GM23248 (cell line): ENCODE data around the gene MT1F. TPM values are rescaled to one million over a fixed set of nuclear protein-coding genes. Genes with fewer than 3 reads are reported as not detected.

ENCODE experiments used
- DNase-seq: peaks from one replicate; pipeline ENCODE4 v3.0.0-alpha.2; 2015
- H2AFZ ChIP-seq: fragments of 200-600 bp; sonication (generic); 2 replicates; pipeline ENCODE4 v1.6.1; 2016; ENCODE audit warnings: antibody characterized with exemption
- H3F3A ChIP-seq: fragments of 200-600 bp; sonication (generic); 2 replicates; pipeline ENCODE4 v1.6.1; 2016; ENCODE audit warnings: mild to moderate bottlenecking, antibody characterized with exemption, mixed run types; ENCODE audit not compliant: insufficient read depth
- H3K27ac ChIP-seq: fragments of 200-600 bp; sonication (generic); 2 replicates; pipeline ENCODE4 v1.5.1; 2016; ENCODE audit warnings: mild to moderate bottlenecking
- H3K27me3 ChIP-seq: fragments of 200-600 bp; sonication (generic); replicated peaks from 2 replicates; pipeline ENCODE4 v1.6.1; 2016; ENCODE audit warnings: mild to moderate bottlenecking; ENCODE audit not compliant: insufficient read depth
- H3K36me3 ChIP-seq: fragments of 200-600 bp; sonication (generic); 2 replicates; pipeline ENCODE4 v1.6.1; 2016; ENCODE audit warnings: low read depth, mild to moderate bottlenecking
- H3K4me1 ChIP-seq: fragments of 200-600 bp; sonication (generic); 2 replicates; pipeline ENCODE4 v1.6.1; 2016; ENCODE audit warnings: mild to moderate bottlenecking; ENCODE audit not compliant: insufficient read depth
- H3K4me2 ChIP-seq: fragments of 200-600 bp; sonication (generic); one replicate; pipeline ENCODE4 v1.6.1; 2016; ENCODE audit warnings: mild to moderate bottlenecking; ENCODE audit not compliant: unreplicated experiment
- H3K4me3 ChIP-seq: fragments of 200-600 bp; sonication (generic); 2 replicates; pipeline ENCODE4 v1.5.1; 2016; ENCODE audit warnings: mild to moderate bottlenecking
- H3K79me2 ChIP-seq: fragments of 200-600 bp; sonication (generic); 2 replicates; pipeline ENCODE4 v1.6.1; 2016; ENCODE audit warnings: mild to moderate bottlenecking; ENCODE audit not compliant: insufficient read depth
- H3K9ac ChIP-seq: fragments of 200-600 bp; sonication (generic); 2 replicates; pipeline ENCODE4 v1.6.1; 2016; ENCODE audit warnings: mild to moderate bottlenecking
- H3K9me2 ChIP-seq: fragments of 200-600 bp; sonication (generic); 2 replicates; pipeline ENCODE4 v1.6.1; 2016; ENCODE audit warnings: mixed run types, mild to moderate bottlenecking, moderate library complexity; ENCODE audit not compliant: insufficient read depth
- H3K9me3 ChIP-seq: fragments of 200-600 bp; sonication (generic); one replicate; pipeline ENCODE4 v1.6.1; 2017; ENCODE audit warnings: low read depth
- H4K20me1 ChIP-seq: fragments of 200-600 bp; sonication (generic); 2 replicates; pipeline ENCODE4 v1.6.0; 2016; ENCODE audit not compliant: insufficient read depth
- EZH2 ChIP-seq: fragments of 200-600 bp; sonication (generic); IDR thresholded peaks from 2 replicates; pipeline ENCODE4 v1.6.1; 2018; ENCODE audit warnings: antibody characterized with exemption, mild to moderate bottlenecking; ENCODE audit not compliant: insufficient read depth, poor library complexity, severe bottlenecking
- EZH2phosphoT487 ChIP-seq: fragments of 200-600 bp; sonication (generic); IDR thresholded peaks from 2 replicates; pipeline ENCODE4 v1.6.1; 2018; ENCODE audit warnings: antibody characterized with exemption, moderate library complexity, mild to moderate bottlenecking, low read depth; ENCODE audit not compliant: insufficient read depth
- WGBS, 2 experiments: methylation state at CpG; one replicate each; pipeline ENCODE4 v1.1.6; 2015 to 2017; ENCODE audit warnings: low lambda C conversion rate in 2 of 2, low coverage in 1 of 2; ENCODE audit errors: missing lambda C conversion rate in 2 of 2; 5-methylcytosine and 5-hydroxymethylcytosine counted together
- in situ Hi-C: fragments of 300-500 bp; cut with MboI; formaldehyde crosslinking; loops from 2 replicates; pipeline ENCODE4 v1.15.0; 2020
- polyA plus RNA-seq: library from polyadenylated mRNA; unstranded; fragments of >200 nt; fragmentation: Nextera tagmentation; extraction: Ambion mirVana; gene quantifications from 2 replicates; pipeline ENCODE4 v1.2.1, GENCODE V29; 2016
- total RNA-seq: library from RNA; depleted of rRNA; stranded (reverse); fragments of >200 nt; shearing (Covaris generic); gene quantifications from 2 replicates; pipeline ENCODE4 v1.2.3, GENCODE V29; 2014

MT1F gene
- total and polyA plus RNA-seq, 2 experiments from 2014 or later, result 1.1 to 4.5 TPM

GRCh38 chr16:56651586-56651985, 6.2 kb upstream of the MT1F start, which contains the start of gene MT1B:
MT1B (plus strand) TSS chr16:56651886; CDS start chr16:56651954, 68 bp downstream.
- no peaks in the 10 kb centered on the region for H4K20me1 ChIP-seq
- H3K9me2 ChIP-seq, result no peaks in the 10 kb centered on the region
- H3K4me1 ChIP-seq, result no peaks in the 10 kb centered on the region
- H3K9ac ChIP-seq, result no peak within 1 kb of the TSS
- WGBS, 2 experiments, result 67 to 80% methylated on average over 7 of the region's 7 CpGs
- no peak within 1 kb of the TSS for H3K27ac ChIP-seq
- no peaks in the 10 kb centered on the region for H3K36me3 ChIP-seq
- DNase-seq, result no peak
- no peak within 1 kb of the TSS for H3K4me2 ChIP-seq
- H3K4me3 ChIP-seq, result no peak within 1 kb of the TSS
- H3F3A ChIP-seq, result no peaks in the 10 kb centered on the region
- in situ Hi-C loops, result no loop called here
- TF ChIP-seq EZH2 (no peak), EZH2phosphoT487 (no peak)
- H2AFZ ChIP-seq, result no peak within 1 kb of the TSS
- no peaks in the 10 kb centered on the region for H3K79me2 ChIP-seq
- no peaks in the 10 kb centered on the region for H3K9me3 ChIP-seq
- H3K27me3 ChIP-seq, result peaks cover 12% of the 10 kb centered on the region

- H3K9ac ChIP-seq, result no peak overlapping the region
- in situ Hi-C loops, result no loop called here
Observed at GRCh38 chr16:56652600-56652999, 5.2 kb upstream of the MT1F start.

GRCh38 chr16:56653218-56653617, 4.5 kb upstream of the MT1F start:
- Histone ChIP-seq H3K4me2 (no peak overlapping the region), H3K4me3 (no peak overlapping the region), H3K9me3 (no peaks in the 10 kb centered on the region), H3K9me2 (no peaks in the 10 kb centered on the region), H3K4me1 (no peaks in the 10 kb centered on the region), H4K20me1 (no peaks in the 10 kb centered on the region), H2AFZ (no peak overlapping the region), H3F3A (no peaks in the 10 kb centered on the region), H3K27ac (no peak overlapping the region), H3K36me3 (no peaks in the 10 kb centered on the region), H3K9ac (no peak overlapping the region), H3K27me3 (peaks cover under 1% of the 10 kb centered on the region; the same call in 1 of the 2 replicates), H3K79me2 (no peaks in the 10 kb centered on the region)
- in situ Hi-C loops, result no loop called here
- WGBS, 2 experiments, result 61 to 67% methylated on average over 7 of the region's 7 CpGs
- DNase-seq, result no peak
- TF ChIP-seq EZH2 (no peak), EZH2phosphoT487 (no peak)

More at GRCh38 chr16:56652600-56652999, 5.2 kb upstream of the MT1F start:
- Histone ChIP-seq H3K9me2 (no peaks in the 10 kb centered on the region), H3K27ac (no peak overlapping the region), H3K27me3 (peaks cover 7% of the 10 kb centered on the region), H3K36me3 (no peaks in the 10 kb centered on the region), H3F3A (no peaks in the 10 kb centered on the region), H2AFZ (no peak overlapping the region), H3K4me3 (no peak overlapping the region), H3K9me3 (no peaks in the 10 kb centered on the region), H3K4me2 (no peak overlapping the region), H3K79me2 (no peaks in the 10 kb centered on the region), H3K4me1 (no peaks in the 10 kb centered on the region), H4K20me1 (no peaks in the 10 kb centered on the region)
- no peak for TF ChIP-seq EZH2
- TF ChIP-seq EZH2phosphoT487, result no peak
- 71 to 85% methylated on average over 1 of the region's 1 CpG for WGBS, 2 experiments
- DNase-seq, result no peak

- Histone ChIP-seq H2AFZ (peak overlapping the region; percentile 61), H3F3A (no peaks in the 10 kb centered on the region), H3K4me1 (no peaks in the 10 kb centered on the region), H3K79me2 (no peaks in the 10 kb centered on the region), H3K27me3 (peaks cover 14% of the 10 kb centered on the region; the same call in 1 of the 2 replicates), H3K4me3 (peak overlapping the region; percentile 52), H3K9ac (no peak overlapping the region), H4K20me1 (no peaks in the 10 kb centered on the region), H3K9me3 (no peaks in the 10 kb centered on the region), H3K36me3 (no peaks in the 10 kb centered on the region), H3K9me2 (no peaks in the 10 kb centered on the region), H3K27ac (no peak overlapping the region), H3K4me2 (peak overlapping the region; percentile 59)
- DNase-seq, result no peak
- TF ChIP-seq EZH2 (no peak), EZH2phosphoT487 (no peak)
- in situ Hi-C loops, result no loop called here
- WGBS, 2 experiments, result 42 to 43% methylated on average over 10 of the region's 10 CpGs
Observed at GRCh38 chr16:56658327-56658875, 642 bp downstream of the MT1F start.
